HG03095 (cell line): Measurements from ENCODE around the gene OGDH.

ENCODE experiments used
- ATAC-seq: cut with Tn5 transposase; IDR thresholded peaks from one replicate; pipeline ENCODE4 v1.9.1; 2021; ENCODE audit warnings: moderate library complexity; ENCODE audit not compliant: unreplicated experiment

Gene OGDH

DNA sequence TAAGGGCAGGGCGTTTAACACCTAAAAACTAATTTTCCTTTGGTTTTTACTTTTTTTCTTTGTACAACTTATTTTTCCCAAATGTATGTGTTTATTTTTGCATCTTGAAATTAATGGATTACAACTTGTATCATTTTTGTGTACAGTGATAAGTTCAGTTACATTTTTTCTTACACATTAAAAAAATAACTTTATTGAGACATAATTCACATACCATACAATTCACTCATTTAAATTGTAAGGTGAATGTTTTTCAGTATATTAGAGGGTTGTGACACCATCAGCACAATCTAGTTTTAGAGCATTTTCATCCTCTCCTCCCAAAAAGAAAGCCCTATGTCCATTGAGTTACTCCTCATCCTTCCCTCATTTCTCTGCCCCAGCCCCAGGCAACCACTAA is 11.6 kb downstream of the OGDH start:
- no peak for ATAC-seq

DNA sequence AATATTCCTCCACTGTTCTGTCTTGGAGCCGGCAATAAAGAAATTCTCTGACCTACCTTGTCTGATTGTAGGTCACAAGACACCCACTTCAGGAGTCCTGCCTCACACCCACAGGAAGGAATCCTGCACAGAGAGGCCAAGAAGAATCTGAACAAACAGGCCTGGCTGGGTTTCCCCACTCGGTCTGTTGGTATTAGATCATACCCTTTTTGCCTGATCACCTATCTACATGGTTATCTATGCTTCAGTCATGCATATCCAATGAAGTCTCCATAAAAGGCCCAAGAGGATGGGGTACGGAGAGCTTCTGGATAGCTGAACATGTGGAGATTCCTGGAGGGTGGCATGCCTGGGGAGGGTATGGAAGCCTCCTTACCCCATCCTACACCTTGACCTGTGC is 12.3 kb downstream of the OGDH start:
- no peak for ATAC-seq

DNA sequence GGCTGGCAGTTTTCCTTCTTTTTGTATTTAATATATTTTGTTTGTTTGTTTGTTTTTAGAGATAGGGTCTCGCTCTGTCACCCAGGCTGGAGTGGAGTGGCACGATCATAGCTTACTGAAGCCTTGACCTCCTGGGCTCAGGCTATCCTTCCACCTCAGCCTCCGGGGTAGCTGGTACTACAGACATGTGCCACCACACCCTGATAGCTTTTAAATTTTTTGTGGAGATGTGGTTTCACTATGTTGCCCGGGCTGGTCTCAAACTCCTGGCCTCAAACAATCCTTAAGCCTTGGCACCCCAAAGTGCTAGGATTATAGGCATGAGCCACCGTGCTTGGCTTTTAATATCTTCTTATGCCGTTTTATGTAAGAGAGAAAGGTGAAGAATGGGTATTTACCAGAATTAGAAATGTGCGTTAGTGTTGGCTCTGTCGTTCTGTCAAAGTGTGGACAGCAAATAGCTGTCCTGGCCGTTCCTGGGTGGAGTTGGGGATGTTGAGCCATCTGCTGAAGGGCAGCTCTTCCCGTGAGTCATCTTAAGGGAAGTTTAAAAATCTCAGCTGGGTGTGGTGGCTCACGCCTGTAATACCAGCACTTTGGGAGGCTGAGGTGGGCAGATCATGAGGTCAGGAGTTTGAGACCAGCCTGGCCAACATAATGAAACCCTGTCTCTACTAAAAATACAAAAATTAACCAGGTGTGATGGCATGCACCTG is 14.8 kb downstream of the OGDH start:
- ATAC-seq, result no peak

DNA sequence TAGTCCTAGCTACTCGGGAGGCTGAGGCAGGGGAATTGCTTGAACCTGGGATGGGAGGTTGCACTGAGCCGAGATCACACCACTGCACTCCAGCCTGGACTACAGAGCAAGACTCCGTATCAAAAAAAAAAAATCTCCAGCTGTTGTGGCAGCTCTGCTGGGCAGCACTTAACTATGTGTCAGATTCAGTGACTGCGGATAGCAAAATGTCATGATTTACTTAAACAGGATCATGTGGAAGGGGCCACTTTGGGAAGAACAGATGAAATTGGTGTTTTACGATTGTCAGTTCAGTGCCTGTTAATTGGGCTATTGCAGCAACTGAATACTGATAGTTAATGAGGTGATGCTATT is 15.3 kb downstream of the OGDH start:
- ATAC-seq, result no peak

DNA sequence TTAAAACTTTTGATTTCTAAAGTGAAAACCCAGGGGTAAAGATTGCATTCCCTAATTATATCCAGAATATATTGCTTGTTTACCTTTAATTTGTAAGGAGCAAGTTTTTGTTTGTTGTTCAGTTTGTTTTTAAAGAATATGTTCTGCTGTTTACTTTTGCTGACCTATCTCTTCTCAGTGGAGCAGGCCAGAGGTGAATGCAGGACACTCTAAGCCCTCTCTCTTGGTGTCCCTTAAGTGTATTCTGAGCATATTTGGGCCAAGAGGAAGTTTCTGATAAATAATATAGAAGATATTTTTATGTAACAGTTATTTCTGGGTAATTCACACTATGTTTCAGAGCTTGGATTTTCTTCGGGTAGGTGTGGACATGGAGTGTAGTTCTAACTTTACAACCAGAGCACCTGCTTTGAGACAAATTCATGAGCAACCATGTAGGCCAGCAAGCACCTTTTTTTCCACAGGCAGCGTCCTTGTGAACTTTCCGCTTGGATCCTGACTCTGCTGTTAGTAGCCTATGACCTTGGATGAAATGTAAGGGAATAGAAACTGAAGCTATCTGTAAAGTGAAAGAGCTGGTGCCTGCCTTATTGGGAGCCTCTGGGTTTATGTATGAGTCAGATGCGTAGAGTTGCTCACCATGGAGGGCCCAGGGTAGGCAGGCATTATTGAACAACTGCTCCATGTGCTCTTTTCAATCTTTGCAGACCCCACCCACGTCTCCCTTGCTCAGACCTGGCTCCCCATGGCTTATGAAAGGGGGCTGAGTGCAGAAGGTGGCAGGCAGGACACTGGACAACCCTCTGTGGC is 16.1 kb downstream of the OGDH start:
- peak; percentile 69 for ATAC-seq

DNA sequence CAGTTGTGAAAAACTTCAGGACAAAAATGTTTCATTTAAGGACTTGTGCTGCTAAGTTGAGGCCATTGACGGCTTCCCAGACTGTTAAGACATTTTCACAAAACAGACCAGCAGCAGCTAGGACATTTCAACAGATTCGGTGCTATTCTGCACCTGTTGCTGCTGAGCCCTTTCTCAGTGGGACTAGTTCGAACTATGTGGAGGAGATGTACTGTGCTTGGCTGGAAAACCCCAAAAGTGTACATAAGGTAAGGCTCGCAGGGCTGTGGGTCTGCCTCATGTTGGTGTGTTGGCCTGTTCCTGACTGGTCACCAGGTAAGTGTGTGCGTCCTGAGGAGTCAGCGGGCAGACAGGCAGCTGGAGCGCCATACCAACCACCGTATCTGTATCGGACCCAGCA is 17.9 kb downstream of the OGDH start:
- ATAC-seq, result no peak

DNA sequence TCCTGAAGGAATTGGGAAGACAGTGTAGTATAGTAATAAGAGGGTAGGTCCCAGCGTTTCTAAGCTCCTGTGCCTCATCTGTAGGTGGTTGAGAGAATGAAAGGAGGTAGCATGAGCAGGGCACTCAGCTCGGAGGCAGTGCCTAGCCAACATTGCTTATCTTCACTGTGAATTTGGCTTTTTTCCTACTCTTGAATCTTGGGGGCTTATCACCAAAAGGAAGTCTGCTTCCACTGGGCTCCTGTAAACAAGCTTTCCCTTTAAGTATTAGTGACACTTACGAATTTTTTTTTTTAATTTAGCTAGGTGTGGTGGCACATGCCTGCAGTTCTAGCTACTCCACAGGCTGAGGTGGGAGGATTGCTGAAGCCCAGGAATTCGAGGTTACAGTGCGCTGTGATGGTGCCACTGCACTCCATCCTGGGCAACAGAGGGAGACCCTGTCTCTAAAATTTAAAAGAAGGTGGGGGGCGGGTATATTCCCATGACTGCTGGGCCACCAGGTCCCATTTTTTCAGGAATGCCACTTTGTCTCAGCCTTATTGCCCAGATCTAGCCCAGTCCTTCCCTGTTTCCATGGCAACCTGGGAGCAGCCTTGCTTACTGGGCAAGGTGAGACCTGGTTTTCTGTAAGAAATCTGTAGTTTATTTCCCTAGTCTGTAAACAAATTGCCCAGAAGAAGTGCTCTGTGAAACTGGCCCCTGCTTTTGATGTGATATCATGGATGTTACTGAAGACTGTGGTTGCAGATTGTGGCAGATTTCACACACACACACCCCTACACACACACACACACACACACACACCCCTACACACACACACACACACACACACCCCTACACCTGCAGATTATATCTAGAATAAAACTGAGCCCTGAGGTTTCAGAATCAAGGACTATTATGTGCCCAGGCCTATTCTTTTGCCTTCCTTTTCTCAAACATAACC is 19.4 kb downstream of the OGDH start:
- no peak for ATAC-seq

DNA sequence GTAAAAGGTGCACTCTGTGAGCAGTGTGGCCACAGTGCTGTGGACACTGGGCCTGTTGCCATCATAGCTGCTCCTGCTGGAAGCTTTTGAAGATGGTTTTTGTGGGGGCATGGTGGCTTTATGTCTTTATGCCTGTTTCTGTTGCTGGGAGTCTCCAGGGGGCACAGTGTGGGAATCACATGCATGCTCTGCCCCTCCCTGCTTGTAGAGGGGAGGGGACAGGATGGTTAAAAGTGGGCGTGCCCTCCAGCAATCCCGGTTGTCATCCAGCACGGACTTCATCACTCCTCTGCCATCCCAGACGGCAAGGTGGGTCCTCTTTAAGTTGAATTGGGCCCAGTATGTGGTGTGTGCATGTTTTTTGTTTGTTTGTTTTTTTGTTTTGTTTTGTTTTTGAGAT is 20.2 kb downstream of the OGDH start:
- ATAC-seq, result no peak

DNA sequence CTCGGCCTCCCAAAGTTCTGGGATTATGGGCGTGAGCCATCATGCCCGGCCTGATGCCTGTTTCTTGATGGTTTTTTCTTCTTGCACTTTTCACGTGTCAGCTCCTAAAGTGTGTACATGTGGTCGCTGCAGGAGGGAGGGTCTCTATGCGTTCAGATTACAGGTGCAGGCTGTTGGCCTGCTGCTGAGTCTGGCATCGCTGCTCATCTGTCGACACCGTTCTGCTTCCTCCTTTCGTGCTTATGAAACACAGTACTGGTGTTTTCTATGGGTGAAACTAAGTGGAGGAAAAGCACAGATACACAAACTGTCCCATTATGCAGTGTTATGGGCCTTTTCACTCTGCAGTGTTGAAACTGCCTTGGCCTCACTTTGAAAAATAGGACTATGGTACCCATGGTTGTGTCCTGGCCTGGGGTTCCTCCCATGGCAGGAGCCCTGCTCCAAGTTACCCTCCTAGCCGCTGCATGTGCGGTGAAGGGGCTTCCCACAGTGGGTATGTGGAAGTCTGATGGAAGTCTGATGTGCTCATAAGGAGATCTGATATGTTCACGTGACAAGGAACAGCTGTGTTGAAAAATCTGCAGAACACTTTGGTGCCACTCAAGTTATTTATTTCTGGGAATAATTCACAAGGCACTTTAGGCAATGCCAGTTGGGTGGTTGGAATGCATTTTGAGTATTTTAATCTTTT is 23.5 kb downstream of the OGDH start:
- ATAC-seq, result peak; percentile 38

DNA sequence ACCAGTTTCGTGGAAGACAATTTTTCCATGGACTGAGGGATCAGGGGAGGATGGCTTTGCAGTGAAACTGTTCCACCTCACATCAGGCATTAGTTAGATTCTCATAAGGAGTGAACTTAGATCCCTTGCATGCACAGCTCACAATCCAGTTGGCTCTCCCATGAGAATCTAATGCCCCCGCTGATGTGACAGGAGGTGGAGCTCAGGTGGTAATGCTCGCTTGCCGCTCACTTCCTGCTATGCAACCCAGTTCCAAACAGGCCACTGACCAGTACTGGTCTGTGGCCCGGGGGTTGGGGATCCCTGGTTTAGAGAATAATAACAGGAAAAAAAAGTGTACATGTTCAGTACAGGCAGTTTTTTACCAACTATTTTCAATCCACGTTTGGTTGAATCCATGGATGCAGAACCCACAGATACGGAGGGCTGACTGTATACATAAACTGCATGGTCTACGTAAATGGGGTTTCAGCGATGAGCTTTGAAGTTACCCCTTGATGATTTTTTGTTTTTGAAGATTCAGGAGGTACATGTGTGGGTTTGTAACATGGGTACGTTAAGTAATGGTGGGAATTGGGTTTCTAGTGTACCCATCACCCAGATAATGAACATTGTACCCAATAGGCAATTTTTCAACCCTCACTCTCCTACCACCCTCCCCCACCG is 24.5 kb downstream of the OGDH start:
- ATAC-seq, result no peak

DNA sequence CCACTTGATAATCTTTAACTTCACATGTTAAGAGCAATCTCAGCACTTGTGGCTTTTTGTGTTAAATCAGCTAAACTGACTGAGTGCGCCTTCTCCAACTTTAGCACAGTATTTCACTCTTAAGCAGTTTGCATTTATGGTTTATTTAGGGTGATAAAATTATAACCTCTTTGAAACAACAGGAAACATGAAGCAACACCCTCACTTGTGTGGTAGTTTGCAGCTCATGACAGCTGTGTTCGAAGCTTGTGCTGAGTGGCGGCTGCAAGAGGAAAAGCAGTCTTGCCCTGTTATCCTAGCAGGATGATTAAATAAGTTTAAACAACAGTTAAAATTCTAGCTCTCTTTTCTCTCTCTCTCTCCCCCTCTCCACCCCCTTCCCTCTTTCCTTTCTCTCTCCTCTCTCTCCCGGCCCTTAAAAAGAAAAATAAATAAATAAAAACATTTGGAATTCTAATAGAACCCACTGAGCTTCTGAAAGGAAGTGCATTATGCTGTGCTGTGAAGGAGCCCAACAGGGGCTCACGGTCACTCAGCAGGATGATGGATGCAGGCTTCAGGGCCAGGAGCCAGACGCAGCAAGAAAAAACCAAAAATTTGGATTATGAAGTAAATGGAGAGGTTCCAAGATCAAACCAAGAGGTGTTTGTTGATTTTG is 25.2 kb downstream of the OGDH start:
- ATAC-seq, result no peak

DNA sequence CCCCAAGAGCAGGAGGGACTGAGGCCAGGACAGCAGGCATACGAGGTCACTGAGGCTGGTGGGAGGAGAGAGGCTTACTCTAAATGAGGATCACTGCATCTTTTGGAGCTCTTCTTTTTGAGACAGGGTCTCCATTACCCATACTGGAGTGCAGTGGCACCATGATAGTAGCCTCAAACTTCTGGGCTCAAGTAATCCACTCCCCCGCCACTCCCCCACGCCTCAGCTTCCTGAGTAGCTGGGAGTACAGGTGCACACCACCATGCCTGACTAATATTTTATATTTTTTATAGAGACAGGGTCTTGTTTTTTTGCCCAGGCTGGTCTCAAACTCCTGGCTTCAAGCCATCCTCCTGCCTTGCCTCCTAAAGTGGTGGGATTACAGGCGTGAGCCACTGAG is 25.8 kb downstream of the OGDH start:
- ATAC-seq, result no peak

DNA sequence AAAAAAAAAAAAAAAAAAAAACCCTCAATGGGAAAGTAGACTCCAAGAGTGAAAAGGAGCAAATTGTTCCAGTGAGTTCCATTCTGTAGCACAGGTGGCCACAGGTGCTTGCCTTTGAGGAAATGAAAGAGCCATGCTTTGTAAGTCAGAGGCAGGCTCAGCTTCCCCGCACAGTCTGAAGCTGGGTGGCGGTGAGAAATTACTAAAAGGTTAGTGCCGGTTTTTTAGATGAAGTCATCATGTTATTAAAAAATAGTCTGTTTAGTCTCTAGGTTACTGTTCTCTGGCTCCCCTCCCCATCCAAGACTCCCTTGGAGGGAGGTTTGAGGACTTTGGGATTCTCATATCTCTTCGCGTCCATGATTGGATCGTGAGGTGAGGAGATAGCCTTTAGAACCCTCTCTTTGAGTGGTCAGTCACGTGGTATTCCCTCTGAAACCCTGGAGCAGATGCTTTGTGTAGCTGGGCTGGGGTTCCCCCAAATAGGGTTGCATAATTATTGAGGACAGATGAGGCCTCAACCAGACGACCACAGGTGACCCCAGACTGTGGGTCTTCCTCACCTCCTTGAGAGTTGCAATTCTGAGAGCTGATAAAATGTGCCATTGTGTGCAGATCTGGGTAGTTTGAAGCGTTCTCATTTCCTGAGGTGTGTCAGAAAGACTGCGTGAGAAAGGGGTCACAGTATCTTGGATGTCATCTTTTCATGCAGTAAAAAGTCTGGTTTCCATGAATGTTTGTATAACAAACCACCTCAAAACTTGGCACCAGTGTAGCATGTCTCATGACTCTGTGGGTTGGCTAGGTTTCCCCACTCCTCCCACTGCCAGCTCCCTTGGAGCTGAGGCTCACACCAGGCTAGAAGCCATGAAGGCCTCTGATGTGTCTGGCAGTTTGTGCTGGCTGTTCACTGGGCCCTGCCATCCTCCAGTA is 27.1 kb downstream of the OGDH start:
- peak; percentile 60 for ATAC-seq

DNA sequence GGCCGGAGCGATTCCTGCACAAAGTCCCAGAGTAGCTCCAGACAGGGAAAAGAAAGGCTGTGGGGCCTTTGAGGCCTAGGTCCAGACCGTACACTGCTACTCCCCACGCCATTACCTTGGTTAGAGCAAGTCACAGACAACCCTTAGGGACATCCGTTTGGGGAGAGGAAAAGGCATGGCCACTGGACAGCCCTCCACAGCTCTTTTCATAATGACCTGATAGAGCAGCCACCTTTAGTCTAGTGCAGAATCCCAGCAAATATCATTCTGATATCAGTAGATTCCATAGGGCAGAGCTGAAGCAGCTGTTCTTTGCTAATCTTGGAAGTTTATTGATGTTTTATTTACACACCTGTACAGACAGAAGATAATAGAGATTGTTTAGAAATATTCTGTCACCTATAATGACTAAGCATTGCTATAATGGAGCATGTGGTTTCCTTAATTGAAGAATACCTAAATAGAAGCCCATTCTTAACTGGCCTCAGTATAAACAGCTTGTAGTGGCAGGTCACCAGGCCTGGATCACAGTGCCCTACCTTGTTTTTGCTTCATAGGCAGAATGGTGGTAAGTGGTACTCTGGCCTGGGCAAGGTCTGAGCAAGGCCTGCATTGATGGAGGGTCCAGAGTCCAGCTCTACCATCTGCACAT is 27.9 kb downstream of the OGDH start:
- ATAC-seq, result no peak

DNA sequence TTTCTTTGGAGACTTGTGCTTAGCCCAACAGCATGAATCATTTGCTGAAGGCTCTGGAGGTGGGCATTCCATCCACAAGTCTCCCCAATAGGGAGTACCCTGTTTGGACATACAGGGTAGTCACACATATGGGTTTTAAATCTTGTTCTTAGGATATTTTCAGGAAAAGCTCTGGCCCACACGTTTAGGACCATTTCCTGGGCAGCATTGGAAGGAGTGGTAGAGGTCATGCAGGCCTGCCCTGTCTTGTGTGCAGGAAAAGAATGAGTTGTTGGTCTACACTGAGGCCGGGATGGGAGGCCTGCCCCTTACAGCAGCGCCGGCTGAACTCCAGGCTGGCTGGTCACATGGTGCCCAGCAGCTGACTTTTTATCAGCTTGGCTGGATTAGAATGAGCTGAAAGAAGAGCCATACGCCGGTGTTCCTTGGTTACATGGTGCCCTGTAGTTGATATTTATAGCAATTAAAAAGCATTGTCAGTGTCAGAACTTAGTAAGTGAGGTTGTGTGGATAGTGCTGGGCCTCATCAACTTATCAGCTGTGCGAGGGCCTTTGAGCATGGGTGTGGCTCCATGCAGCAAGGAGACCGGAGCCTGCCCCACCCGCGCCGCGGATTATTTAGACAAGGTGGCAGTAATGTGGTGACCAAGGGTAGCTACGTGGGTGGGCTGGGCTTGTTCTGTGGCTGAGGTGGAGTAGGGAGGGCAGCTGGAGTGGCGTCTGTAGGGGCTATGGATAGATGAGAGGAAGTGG is 28.6 kb downstream of the OGDH start:
- ATAC-seq, result no peak

DNA sequence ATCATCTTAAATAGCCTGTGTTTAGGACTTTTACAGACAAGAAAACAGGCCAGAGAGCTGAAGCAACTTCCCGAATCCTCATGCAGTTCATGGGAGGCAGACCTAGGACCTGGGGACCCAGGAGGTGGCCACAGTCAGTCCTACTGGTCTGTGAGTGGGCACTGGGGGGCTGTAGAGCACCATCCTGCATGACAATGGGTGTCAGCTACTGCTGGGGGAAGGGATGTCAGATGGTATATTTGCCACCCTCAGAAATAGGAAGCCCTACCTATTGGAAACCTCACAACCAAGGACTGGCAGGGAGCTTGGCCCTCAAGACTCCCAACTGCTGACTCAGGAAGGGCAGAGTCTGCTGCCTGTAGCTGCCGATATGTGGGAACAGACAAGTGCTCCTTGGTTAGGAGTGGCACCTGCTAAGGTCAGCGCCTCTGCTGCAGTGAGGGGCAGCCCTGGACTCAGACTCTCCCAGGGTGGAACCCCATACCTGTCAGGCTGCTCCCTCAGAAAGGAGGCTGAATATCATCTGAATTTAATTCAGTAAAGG is 29.7 kb downstream of the OGDH start:
- ATAC-seq, result no peak

DNA sequence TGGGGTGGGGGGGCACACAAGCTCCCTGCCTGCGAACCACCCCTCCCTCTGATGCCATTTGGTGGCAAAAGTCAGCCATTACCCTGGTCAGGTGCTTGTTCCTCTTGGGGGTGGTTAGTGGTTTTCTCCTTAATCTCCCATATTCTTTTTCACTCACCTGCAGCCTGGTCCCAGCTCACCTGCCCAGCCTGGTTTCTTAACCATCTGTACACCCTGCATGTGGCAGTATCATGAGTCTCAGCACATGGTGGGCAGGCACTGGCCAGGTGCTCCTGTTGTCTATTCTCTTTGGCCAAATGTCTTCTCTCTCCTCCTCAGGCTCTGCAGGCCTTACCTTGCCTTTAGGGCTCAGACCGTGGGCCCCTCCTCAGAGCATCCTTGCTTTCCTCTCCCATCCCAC is 30.5 kb downstream of the OGDH start:
- ATAC-seq, result no peak
